K562 treated with DMSO at 1 percent for 48 hours (cell line): ENCODE results near the gene CHPF2. TPM values are rescaled to one million over a fixed set of nuclear protein-coding genes. Genes with fewer than 3 reads are reported as not detected.

Source experiments
- total RNA-seq: library from RNA; unstranded; fragments of 300-600 nt; gene quantifications from 2 replicates; pipeline ENCODE4 v1.2.3, GENCODE V29; 2022; ENCODE audit warnings: low replicate concordance; ENCODE audit errors: extremely low read depth

CHPF2 gene, protein sequence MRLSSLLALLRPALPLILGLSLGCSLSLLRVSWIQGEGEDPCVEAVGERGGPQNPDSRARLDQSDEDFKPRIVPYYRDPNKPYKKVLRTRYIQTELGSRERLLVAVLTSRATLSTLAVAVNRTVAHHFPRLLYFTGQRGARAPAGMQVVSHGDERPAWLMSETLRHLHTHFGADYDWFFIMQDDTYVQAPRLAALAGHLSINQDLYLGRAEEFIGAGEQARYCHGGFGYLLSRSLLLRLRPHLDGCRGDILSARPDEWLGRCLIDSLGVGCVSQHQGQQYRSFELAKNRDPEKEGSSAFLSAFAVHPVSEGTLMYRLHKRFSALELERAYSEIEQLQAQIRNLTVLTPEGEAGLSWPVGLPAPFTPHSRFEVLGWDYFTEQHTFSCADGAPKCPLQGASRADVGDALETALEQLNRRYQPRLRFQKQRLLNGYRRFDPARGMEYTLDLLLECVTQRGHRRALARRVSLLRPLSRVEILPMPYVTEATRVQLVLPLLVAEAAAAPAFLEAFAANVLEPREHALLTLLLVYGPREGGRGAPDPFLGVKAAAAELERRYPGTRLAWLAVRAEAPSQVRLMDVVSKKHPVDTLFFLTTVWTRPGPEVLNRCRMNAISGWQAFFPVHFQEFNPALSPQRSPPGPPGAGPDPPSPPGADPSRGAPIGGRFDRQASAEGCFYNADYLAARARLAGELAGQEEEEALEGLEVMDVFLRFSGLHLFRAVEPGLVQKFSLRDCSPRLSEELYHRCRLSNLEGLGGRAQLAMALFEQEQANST
- total RNA-seq = not detected in 2 replicates

DNA sequence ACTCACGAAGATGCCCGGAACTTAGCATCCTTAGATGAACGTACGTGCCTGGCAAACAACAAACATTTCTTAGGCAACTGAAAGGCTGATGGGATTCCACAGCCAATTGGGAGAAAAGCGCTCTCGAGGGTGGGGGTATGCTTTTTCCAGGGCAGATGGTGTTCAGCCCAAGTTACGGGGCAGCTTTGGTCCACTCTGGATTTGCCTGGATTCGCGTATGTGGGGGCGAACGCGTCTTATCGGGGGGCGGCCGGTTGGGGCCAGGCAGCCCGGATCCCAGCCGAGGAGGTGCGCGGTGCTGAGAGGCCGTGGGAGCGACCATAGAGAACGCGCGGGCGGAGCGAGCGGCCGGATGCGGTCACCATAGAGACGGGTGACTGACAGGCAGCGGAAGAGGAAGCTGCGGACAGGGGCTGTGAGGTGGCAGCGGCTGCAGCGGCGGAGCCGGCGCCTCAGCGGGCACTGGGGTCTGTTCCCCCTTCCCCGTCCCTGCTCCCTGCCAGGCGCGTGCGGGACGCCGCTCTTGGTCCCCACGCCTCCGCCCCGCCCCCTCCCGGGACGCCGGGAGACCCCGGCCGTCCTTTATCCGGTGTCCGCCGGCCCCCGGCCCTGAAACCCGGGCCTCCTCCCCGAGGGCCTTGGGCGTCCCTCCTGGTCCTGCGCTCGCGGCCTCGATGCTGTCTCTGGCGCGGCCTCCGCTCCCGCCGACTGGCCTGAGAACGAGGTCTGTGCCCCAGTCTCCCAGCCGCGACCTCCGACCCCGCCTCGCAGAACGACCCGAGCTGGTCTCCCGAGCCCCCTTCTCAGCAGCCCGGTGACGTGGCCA is at the start of gene CHPF2:
Gene CHPF2 (plus strand): TSS at position 393 of the 826 bp plus-strand sequence. CDS start 1,529 bp downstream, outside the sequence.

DNA sequence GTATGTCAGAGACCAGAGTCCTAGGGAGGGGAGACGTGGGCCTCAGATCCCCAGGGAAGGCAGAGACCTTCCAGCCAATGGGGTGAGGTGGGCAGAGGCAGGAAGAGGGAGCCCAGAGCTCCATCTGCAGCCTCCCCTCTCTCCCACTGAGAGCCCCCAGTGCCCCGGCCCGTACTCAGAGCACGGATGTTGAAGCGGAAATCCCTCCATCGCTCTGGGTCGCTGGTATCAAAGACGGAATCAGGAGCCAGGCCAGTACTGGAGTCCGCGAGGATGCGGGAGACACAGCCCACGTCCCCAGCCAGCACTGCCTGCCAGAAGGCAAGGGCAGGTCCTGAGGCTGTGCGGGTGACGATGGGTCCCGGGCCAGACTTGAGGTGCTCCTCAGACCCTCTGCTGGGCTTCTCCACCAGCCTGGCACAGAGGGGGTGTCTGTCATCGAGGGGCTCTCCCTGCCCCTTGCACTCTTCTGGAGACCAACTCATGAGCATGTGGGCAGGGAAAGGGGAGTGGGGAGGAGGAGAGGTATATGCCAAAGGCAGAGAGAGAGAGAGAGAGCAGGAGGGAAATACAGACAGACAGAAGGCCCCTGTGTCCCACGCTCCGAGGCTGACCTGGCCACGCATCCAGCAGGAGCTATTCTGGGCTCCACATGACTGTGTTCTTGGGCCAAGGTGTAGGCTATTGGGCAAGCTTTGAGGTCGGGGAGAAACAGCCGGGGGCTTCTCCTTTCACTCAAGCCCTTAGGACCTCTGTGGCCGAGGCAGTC is 45.5 kb upstream of the CHPF2 start, which contains the start of gene ASB10:
Gene ASB10 (minus strand): TSS at position 611 of the 769 bp plus-strand sequence. CDS start 120 bp downstream, at position 491.

DNA sequence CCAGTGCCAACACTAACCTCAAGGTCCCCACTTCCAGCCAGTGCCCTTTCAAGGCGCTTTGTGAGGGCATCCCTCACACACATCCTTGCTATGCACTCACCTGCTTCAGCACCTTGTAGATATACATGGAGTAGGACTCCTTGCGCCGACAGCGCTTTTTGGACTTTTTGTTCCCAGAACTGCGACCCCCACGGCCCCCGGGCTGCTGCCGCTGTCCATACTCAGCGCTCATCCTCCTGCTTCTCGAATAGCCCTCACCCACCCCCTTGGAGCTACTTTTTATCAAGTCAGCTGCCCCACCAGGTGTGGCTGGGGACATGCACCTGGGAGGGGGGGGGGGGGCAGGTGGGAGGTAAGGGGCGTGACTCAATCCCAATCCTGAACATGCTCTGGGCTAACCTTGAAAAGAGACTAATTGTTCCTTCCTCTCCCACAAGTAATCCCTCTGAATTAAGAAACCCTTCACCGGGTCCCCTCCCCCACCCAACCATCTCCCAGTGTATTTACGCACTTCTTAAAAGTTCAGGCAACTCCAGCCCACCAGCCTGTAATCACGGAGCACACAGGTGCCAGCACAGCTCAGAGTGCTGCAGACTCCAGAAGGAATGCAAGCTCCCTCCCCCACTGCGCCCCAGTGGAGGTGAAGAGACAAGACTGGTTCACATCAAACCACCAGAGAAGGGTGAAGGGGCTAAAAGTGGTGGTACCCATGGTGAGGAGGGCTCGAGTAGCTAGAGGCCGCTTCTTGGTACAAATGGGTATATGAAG is 22.0 kb upstream of the CHPF2 start, which contains the start of gene H2BK1:
Gene H2BK1 (minus strand): TSS at position 402 of the 768 bp plus-strand sequence. CDS start 170 bp downstream, at position 232.

DNA sequence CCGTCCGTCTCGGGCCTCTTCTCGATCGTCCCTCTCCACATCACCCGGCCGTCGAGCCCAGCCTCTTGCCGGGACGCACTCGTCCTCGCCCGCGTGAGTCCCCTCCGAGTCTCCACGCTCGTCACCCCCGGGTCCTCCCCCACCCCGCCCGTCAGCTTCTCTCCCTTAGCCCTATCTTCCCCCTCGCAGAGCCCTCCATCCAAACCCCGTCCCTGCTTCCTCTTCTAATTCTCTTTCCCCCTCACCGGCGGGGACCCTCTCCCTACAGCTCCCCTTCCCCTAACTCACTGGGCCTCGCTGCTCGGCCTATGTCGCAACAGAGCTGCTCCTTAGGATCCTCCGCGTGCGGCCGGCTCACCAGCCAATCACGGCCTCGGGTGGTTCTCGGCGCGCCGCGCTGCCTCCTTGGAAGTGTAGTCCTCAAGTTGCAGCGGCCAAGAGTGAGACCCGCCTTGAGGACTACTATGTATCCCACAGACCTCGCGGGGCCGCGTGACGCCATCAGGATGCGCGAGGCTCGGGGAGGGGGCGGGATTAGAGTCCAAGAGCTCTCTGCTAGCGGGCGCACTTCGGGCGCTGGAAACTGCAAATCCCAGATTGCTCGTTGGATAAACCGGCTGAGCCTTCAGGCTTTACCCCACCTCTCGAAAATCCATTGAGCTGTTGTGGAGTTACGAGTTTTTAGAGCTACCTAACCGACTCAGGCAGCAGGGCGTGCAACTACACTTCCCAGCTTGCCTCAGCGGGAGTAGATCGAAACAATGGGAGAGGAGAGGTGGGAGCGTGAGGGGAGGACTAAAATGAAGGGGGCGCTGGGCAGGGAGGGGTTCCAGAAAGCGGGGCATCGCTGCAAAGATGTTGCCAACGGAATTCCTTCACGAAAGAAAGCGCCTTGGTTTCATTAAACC is 5.2 kb upstream of the CHPF2 start, which contains the start of gene ABCF2:
Gene ABCF2 (minus strand): TSS at position 331 of the 908 bp plus-strand sequence. CDS start 747 bp downstream, outside the sequence.

DNA sequence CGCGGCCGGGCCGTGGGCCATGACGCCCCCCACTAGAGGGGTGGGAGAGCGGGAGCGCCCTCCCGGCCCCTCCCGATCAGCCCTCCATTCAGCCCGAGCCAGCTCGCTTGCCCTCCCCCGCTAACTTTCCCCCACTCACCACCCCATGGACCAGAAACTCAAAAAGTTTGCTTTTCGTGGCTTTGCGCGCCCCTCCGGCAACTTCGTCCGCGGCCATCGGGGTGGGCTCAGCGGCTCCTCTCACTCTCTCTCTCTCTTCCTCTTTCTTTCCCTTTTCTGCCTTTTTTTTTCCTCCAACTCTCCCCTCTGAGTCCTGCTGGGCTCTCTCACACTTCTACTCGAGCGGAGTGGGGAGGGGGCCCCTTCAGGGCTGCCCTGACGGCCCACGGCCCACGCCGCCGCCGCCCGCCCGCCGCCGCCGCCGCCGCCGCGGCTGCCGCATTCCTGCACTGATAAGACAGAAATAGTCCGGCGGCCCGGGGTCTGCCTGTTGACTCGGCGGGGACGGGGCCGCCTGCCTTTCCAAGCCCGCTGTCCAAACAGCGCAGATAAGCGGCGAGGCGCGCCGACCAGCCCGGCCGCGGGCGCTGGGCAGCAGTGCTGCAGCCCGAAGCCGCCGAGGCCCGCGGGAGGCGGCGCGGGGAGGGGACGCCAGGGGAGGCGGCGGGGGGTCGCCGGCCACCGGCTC is 16.2 kb downstream of the CHPF2 start, which contains the start of gene SMARCD3:
Gene SMARCD3 (minus strand): TSS at position 349 of the 688 bp plus-strand sequence. CDS start 132 bp downstream, at position 217.

Other genes with a start within 250 kb of the CHPF2 start
- gene NOS3, start 241.5 kb upstream of the CHPF2 start, total RNA-seq = not detected in 2 replicates
- gene ATG9B, start 208.0 kb upstream of the CHPF2 start, total RNA-seq = not detected in 2 replicates
- not detected in 2 replicates for gene ABCB8, start 204.0 kb upstream of the CHPF2 start, total RNA-seq
- gene ASIC3, start 184.0 kb upstream of the CHPF2 start, total RNA-seq = not detected in 2 replicates
- not detected in 2 replicates for gene CDK5, start 174.6 kb upstream of the CHPF2 start, total RNA-seq
- gene SLC4A2, start 172.9 kb upstream of the CHPF2 start, total RNA-seq = 232 TPM in 1 of 2 replicates, not detected in the other
- not detected in 2 replicates for gene FASTK, start 151.7 kb upstream of the CHPF2 start, total RNA-seq
- not detected in 2 replicates for gene TMUB1, start 149.0 kb upstream of the CHPF2 start, total RNA-seq
- not detected in 2 replicates for gene AGAP3, start 146.0 kb upstream of the CHPF2 start, total RNA-seq
- gene GBX1, start 64.8 kb upstream of the CHPF2 start, total RNA-seq = not detected in 2 replicates
- gene ASB10, start 45.2 kb upstream of the CHPF2 start, total RNA-seq = not detected in 2 replicates
- not detected in 2 replicates for gene H2BK1, start 22.0 kb upstream of the CHPF2 start, total RNA-seq
- not detected in 2 replicates for gene ABCF2, start 5.3 kb upstream of the CHPF2 start, total RNA-seq
- not detected in 2 replicates for gene SMARCD3, start 16.2 kb downstream of the CHPF2 start, total RNA-seq
- not detected in 2 replicates for gene NUB1, start 109.3 kb downstream of the CHPF2 start, total RNA-seq
- not detected in 2 replicates for gene WDR86, start 177.6 kb downstream of the CHPF2 start, total RNA-seq
- gene CRYGN, start 207.7 kb downstream of the CHPF2 start, total RNA-seq = not detected in 2 replicates